IMR-90 (cell line): ENCODE results near the gene DCUN1D1. TPM values are rescaled to one million over a fixed set of nuclear protein-coding genes. Genes with fewer than 3 reads are reported as not detected.

ENCODE experiments used
- ATAC-seq: fragments of 200-7000 bp; cut with Tn5 transposase; 2 replicates; pipeline ENCODE4 v1.9.1; 2020; ENCODE audit warnings: low read depth, mild to moderate bottlenecking, moderate library complexity
- BruUV-seq: library from RNA; stranded (reverse); fragments of 400-500 nt; replicated peaks from 2 replicates; lab custom pipeline; 2021; lab: Mats Ljungman, UMichigan
- CTCF ChIA-PET: fragments of 300-600 bp; formaldehyde crosslinking; extraction: SDS; loops from one replicate; lab custom pipeline; 2021; ENCODE audit warnings: antibody characterized with exemption; lab: Yijun Ruan, JAX
- POLR2A ChIA-PET: fragments of 300-600 bp; sonication (Branson Sonifier 250); formaldehyde crosslinking; loops from one replicate; lab custom pipeline; 2022; ENCODE audit warnings: antibody characterized with exemption; ENCODE audit not compliant: unreplicated experiment; lab: Charles Lee
- DNase-seq: peaks from one replicate; pipeline ENCODE4 v3.0.0; 2013
- H2AFZ ChIP-seq: replicated peaks from 2 replicates; pipeline ENCODE3; 2013; ENCODE audit warnings: low read length, mild to moderate bottlenecking; ENCODE audit not compliant: poor library complexity
- H2AK5ac ChIP-seq: 2 replicates; pipeline ENCODE4 v1.6.1; 2013; ENCODE audit warnings: low read depth, low read length, inconsistent platforms
- H2AK9ac ChIP-seq: replicated peaks from 2 replicates; pipeline ENCODE3; 2013; ENCODE audit warnings: mild to moderate bottlenecking, low read depth, low read length, moderate library complexity; ENCODE audit not compliant: poor library complexity
- H2BK120ac ChIP-seq: 2 replicates; pipeline ENCODE4 v1.6.1; 2013; ENCODE audit warnings: low read depth, low read length, inconsistent platforms
- H2BK15ac ChIP-seq: 3 replicates; pipeline ENCODE4 v1.6.1; 2013; ENCODE audit warnings: low read depth, low read length, inconsistent platforms
- H2BK20ac ChIP-seq: 2 replicates; pipeline ENCODE4 v1.6.1; 2013; ENCODE audit warnings: low read depth, mild to moderate bottlenecking, inconsistent platforms, low read length, moderate library complexity
- H2BK5ac ChIP-seq: 2 replicates; pipeline ENCODE4 v1.6.1; 2013; ENCODE audit warnings: mild to moderate bottlenecking, low read depth, low read length, inconsistent platforms; ENCODE audit not compliant: poor library complexity, severe bottlenecking
- H3K14ac ChIP-seq: replicated peaks from 2 replicates; pipeline ENCODE4 v1.6.1; 2013; ENCODE audit warnings: low read depth, low read length, inconsistent platforms
- H3K18ac ChIP-seq: 2 replicates; pipeline ENCODE4 v1.6.1; 2013; ENCODE audit warnings: low read depth, low read length, control low read depth
- H3K23ac ChIP-seq: 2 replicates; pipeline ENCODE4 v1.6.1; 2013; ENCODE audit warnings: low read depth, low read length, inconsistent platforms
- H3K27ac ChIP-seq: 2 replicates; pipeline ENCODE4 v1.5.1; 2013; ENCODE audit warnings: mild to moderate bottlenecking, control low read depth, low read length; ENCODE audit not compliant: insufficient read depth
- H3K27me3 ChIP-seq: 2 replicates; pipeline ENCODE4 v1.6.1; 2013; ENCODE audit warnings: low read length; ENCODE audit not compliant: control insufficient read depth, insufficient read depth
- H3K36me3 ChIP-seq: 2 replicates; pipeline ENCODE4 v1.6.1; 2013; ENCODE audit warnings: low read length, mixed read lengths; ENCODE audit not compliant: control insufficient read depth, insufficient read depth
- H3K4ac ChIP-seq: 2 replicates; pipeline ENCODE4 v1.6.1; 2013; ENCODE audit warnings: low read depth, low read length, inconsistent platforms
- H3K4me1 ChIP-seq: 2 replicates; pipeline ENCODE4 v1.6.1; 2013; ENCODE audit warnings: low read length, mixed read lengths; ENCODE audit not compliant: control insufficient read depth, insufficient read depth
- H3K4me2 ChIP-seq: 2 replicates; pipeline ENCODE4 v1.6.1; 2013; ENCODE audit warnings: low read depth, mild to moderate bottlenecking, control low read depth, low read length, moderate library complexity
- H3K4me3 ChIP-seq: 2 replicates; pipeline ENCODE4 v1.5.1; 2013; ENCODE audit warnings: low read depth, mild to moderate bottlenecking, control low read depth, low read length, moderate library complexity; ENCODE audit not compliant: insufficient read depth
- H3K56ac ChIP-seq: 2 replicates; pipeline ENCODE4 v1.6.1; 2013; ENCODE audit warnings: low read length, inconsistent platforms; ENCODE audit not compliant: insufficient read depth; ENCODE audit errors: extremely low read depth
- H3K79me1 ChIP-seq, 2 experiments: 2 replicates each; pipeline ENCODE4 v1.6.1; 2013; ENCODE audit warnings: low read length in 2 of 2, inconsistent platforms in 1 of 2, low read depth in 1 of 2
- H3K9ac ChIP-seq: 2 replicates; pipeline ENCODE4 v1.6.1; 2013; ENCODE audit warnings: low read depth, low read length, control low read depth
- H3K9me1 ChIP-seq: 2 replicates; pipeline ENCODE4 v1.6.1; 2013; ENCODE audit warnings: low read length, inconsistent platforms; ENCODE audit not compliant: insufficient read depth
- H3K9me3 ChIP-seq: 2 replicates; pipeline ENCODE4 v1.6.1; 2013; ENCODE audit warnings: low read length; ENCODE audit not compliant: control insufficient read depth, insufficient read depth
- H4K20me1 ChIP-seq: 2 replicates; pipeline ENCODE4 v1.6.1; 2013; ENCODE audit warnings: low read length, inconsistent platforms; ENCODE audit not compliant: insufficient read depth
- H4K5ac ChIP-seq: 2 replicates; pipeline ENCODE4 v1.6.1; 2013; ENCODE audit warnings: mild to moderate bottlenecking, low read depth, low read length, control low read depth
- H4K8ac ChIP-seq, 2 experiments: 2 replicates each; pipeline ENCODE4 v1.6.1; 2013; ENCODE audit warnings: low read depth in 2 of 2, low read length in 2 of 2, control low read depth in 1 of 2, inconsistent platforms in 1 of 2
- H4K91ac ChIP-seq: 2 replicates; pipeline ENCODE4 v1.6.1; 2013; ENCODE audit warnings: low read depth, low read length, inconsistent platforms; ENCODE audit not compliant: insufficient read depth
- MAFK ChIP-seq: IDR thresholded peaks from 2 replicates; pipeline ENCODE4 v1.6.1; 2012; ENCODE audit warnings: low read depth, low read length, improper control_type of control experiment
- RFX5 ChIP-seq: IDR thresholded peaks from 2 replicates; pipeline ENCODE4 v1.8.0; 2012; ENCODE audit warnings: low read depth, mild to moderate bottlenecking, low read length, moderate library complexity
- WGBS, 2 experiments: methylation state at CpG; one replicate each; pipeline versions ENCODE4 v1.1.5 to v1.1.7; 2013; ENCODE audit warnings: missing lambda C conversion rate in 2 of 2; ENCODE audit not compliant: insufficient read length in 1 of 2; ENCODE audit errors: extremely low coverage in 2 of 2; 5-methylcytosine and 5-hydroxymethylcytosine counted together
- dilution Hi-C: fragments of 300-500 bp; cut with HindIII; formaldehyde crosslinking; loops from one replicate; pipeline ENCODE4 v1.14.3; 2018; ENCODE audit warnings: low sequenced_read_pairs; ENCODE audit not compliant: unreplicated experiment
- in situ Hi-C: fragments of 300-500 bp; cut with MboI; formaldehyde crosslinking; loops from 3 replicates; pipeline ENCODE4 v1.14.3; 2019; ENCODE audit warnings: low sequenced_read_pairs, inconsistent platforms, mixed read lengths
- intact Hi-C: fragments of 100-400 bp; cut with micrococcal nuclease; formaldehyde crosslinking; loops from 2 replicates; pipeline ENCODE4 v1.10.0; 2022
- polyA plus RNA-seq, 3 experiments: library from polyadenylated mRNA; depleted of rRNA; stranded (reverse); fragments of >200 nt; gene quantifications; 2 replicates each; pipeline ENCODE4 v1.2.3, GENCODE V29; 2012; ENCODE audit warnings: low replicate concordance in 1 of 3
- total RNA-seq: library from RNA; depleted of rRNA; stranded (reverse); fragments of >200 nt; gene quantifications from 2 replicates; pipeline ENCODE4 v1.2.3, GENCODE V29; 2012

Gene DCUN1D1
- total and polyA plus RNA-seq, 2 of the 4 experiments (the other 2 are of a cell fraction), result 12.5 to 17.7 TPM

DNA sequence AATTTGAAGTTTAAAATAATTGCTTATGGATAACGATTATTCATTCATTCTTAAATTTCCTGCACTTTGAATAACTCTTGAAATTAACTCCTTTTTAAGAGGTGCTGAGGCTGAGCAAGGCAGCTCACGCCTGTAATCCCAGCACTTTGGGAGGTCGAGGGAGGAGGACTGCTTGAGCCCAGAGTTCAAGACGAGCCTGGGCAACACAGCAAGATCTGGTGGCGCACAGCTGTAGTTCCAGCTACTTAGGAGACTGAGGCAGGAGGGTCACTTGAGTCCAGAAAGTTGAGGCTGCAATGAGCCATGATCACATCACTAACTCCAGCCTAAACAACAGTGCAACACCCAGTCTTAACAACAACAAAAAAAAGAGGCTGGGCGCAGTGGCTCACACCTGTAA, 8.0 kb downstream of the DCUN1D1 start:
- Histone ChIP-seq H2BK15ac (no peak overlapping the region), H3K4ac (no peak overlapping the region), H3K27ac (no peak overlapping the region), H3K56ac (no peak overlapping the region), H4K8ac (no peak overlapping the region), H3K27me3 (no peaks in the 10 kb centered on the region), H4K5ac (no peak overlapping the region), H3K36me3 (no peaks in the 10 kb centered on the region), H2AFZ (no peak overlapping the region), H3K23ac (peak overlapping the region; percentile 20; the same call in 1 of the 2 replicates), H2AK9ac (no peak overlapping the region), H2BK5ac (no peak overlapping the region), H3K4me1 (peaks cover 11% of the 10 kb centered on the region), H3K4me2 (no peak overlapping the region), H3K18ac (no peak overlapping the region), H3K14ac (no peak overlapping the region), H3K9ac (no peak overlapping the region), H2BK20ac (no peak overlapping the region), H4K91ac (no peak overlapping the region), H4K20me1 (peaks cover 9% of the 10 kb centered on the region), H2AK5ac (no peak overlapping the region), H3K9me1 (peaks cover 10% of the 10 kb centered on the region), H3K79me1 (peaks cover 16 to 49% of the 10 kb centered on the region in 2 experiments), H3K9me3 (no peaks in the 10 kb centered on the region), H3K4me3 (no peak overlapping the region), H2BK120ac (no peak overlapping the region)
- ATAC-seq (no peak), DNase-seq (no peak)
- TF ChIP-seq MAFK, result no peak
- TF ChIP-seq RFX5, result no peak
- dilution Hi-C loops, result no loop called here
- CTCF ChIA-PET, result no interaction called here
- no TSS peak for BruUV-seq
- WGBS, 2 experiments, result 100% methylated on average over 1 of the region's 6 CpGs; no CpG with 5 or more reads in 1 of the 2 experiments
- POLR2A ChIA-PET, result no interaction called here
- in situ Hi-C loops, result no loop called here
- intact Hi-C loops, result no loop called here
